Measurements from ENCODE around the gene CYP2S1. TPM values are rescaled to one million over a fixed set of nuclear protein-coding genes. Genes with fewer than 3 reads are reported as not detected.

Gene CYP2S1
- total and polyA plus RNA-seq, 9 of the 15 experiments (the other 6 are each of a cell fraction or from before 2014, with no cell fraction given), result 0.07 to 1.9 (median 0.41) TPM

- WGBS (ENCODE audit: insufficient coverage, low coverage, missing lambda C conversion rate), result 12% methylated on average over 13 of the region's 16 CpGs
- Histone ChIP-seq H2AFZ (ENCODE audit: low read depth, low read length) (no peak overlapping the region; the same call in 1 of the 2 replicates), H3K4me1 (replicated peaks in 1 of 2; ENCODE audit: control insufficient read depth in 2 of 2, insufficient read depth in 2 of 2, low read length in 2 of 2) (peaks cover 15 to 39% of the 10 kb centered on the region in 2 experiments; a peak in 4 of 5 replicates), H3K4me3 (peak overlapping the region; percentile 28; the same call in 1 of the 2 replicates), H3K79me2 (ENCODE audit: control insufficient read depth, insufficient read depth, low read length) (no peaks in the 10 kb centered on the region), H3K9me3 (replicated peaks; ENCODE audit: control insufficient read depth, insufficient read depth, low read depth, low read length) (no peaks in the 10 kb centered on the region), H3K4me2 (ENCODE audit: insufficient read depth, low read length) (peak overlapping the region; percentile 35; the same call in 1 of the 2 replicates), H3K27me3 (ENCODE audit: control insufficient read depth in 2 of 2, insufficient read depth in 2 of 2, low read length in 2 of 2) (peaks cover 0 to 12% of the 10 kb centered on the region in 2 experiments; a peak in 2 of 5 replicates), H3K27ac (ENCODE audit: extremely low read depth, low read depth, low read length) (no peak overlapping the region; the same call in 1 of the 3 replicates), H3K9me1 (ENCODE audit: control insufficient read depth, insufficient read depth, low read length) (no peaks in the 10 kb centered on the region), H3K36me3 (ENCODE audit: control insufficient read depth, insufficient read depth, low read length) (no peaks in the 10 kb centered on the region), H4K20me1 (replicated peaks; ENCODE audit: control insufficient read depth, insufficient read depth, low read length) (no peaks in the 10 kb centered on the region), H3K9ac (ENCODE audit: insufficient read depth in 1 of 2, low read depth in 2 of 2, low read length in 2 of 2) (peak overlapping the region in 1 of 2 experiments; percentile 47; a peak in 2 of 4 replicates)
- intact Hi-C loops (cut with micrococcal nuclease), result no loop called here
- ChIA-PET POLR2A (interaction anchor here (0.7 to 1.9 kb wide), 3 partner anchors 16 to 47 kb away, joined by 3 to 10 read pairs (median 3); partner anchors contain the start of gene HNRNPUL1), CTCF (ENCODE audit: low intra/inter-chr PET ratio) (interaction anchor here (0.5 kb wide), 1 partner anchor 94 kb away, joined by 4 read pairs; no protein-coding TSS in a partner anchor)
- in situ Hi-C loops (cut with MboI), result no loop called here
- ATAC-seq, result peak; percentile 73
- FAIRE-seq, result peak; percentile 89
- BruUV-seq (replicated peaks), result no TSS peak
- DNase-seq (ENCODE audit: extremely low read depth in 1 of 4, low spot score in 3 of 4), result peak; percentile 68 to 87 (median 76)
- TF ChIP-seq IRF9 (tag; IDR thresholded peaks at IDR 0.05) (no peak), TARDBP (IDR thresholded peaks at IDR 0.05) (no peak), ZNF507 (tag; conservative IDR thresholded peaks at IDR 0.05) (no peak), SPI1 (IDR thresholded peaks at IDR 0.05; ENCODE audit: borderline replicate concordance, low read depth, low read length) (no peak), ZNF347 (CRISPR knock-in tag; IDR thresholded peaks at IDR 0.05; ENCODE audit: low read depth) (no peak), ZNF431 (CRISPR knock-in tag; IDR thresholded peaks at IDR 0.05) (no peak), PURB (CRISPR knock-in tag; IDR thresholded peaks at IDR 0.05; ENCODE audit: low read depth) (no peak), DPF2 (IDR thresholded peaks at IDR 0.05) (peak; percentile 88), SRSF9 (IDR thresholded peaks at IDR 0.05; ENCODE audit: borderline replicate concordance, low read depth, low read length) (no peak), STAT5A (IDR thresholded peaks at IDR 0.05; ENCODE audit: borderline replicate concordance, low read length) (peak; percentile 31; the same call in 1 of the 2 replicates), CXXC5 (CRISPR knock-in tag; IDR thresholded peaks at IDR 0.05) (no peak), ZNF311 (CRISPR knock-in tag; IDR thresholded peaks at IDR 0.05) (no peak), ZNF23 (CRISPR knock-in tag; IDR thresholded peaks at IDR 0.05) (no peak), U2AF2 (optimal IDR thresholded peaks at IDR 0.05; ENCODE audit: low read depth, low read length) (no peak), CGGBP1 (CRISPR knock-in tag; IDR thresholded peaks at IDR 0.05) (no peak), RFX5 (IDR thresholded peaks at IDR 0.05; ENCODE audit: low read depth, low read length) (no peak), NR0B1 (IDR thresholded peaks at IDR 0.05; ENCODE audit: partially characterized antibody) (no peak), KDM5B (IDR thresholded peaks at IDR 0.05; ENCODE audit: insufficient replicate concordance, low read depth, low read length) (no peak), ZNF232 (CRISPR knock-in tag; IDR thresholded peaks at IDR 0.05) (no peak), DACH1 (IDR thresholded peaks at IDR 0.05; ENCODE audit: partially characterized antibody) (no peak), ZNF124 (CRISPR knock-in tag; IDR thresholded peaks at IDR 0.05) (no peak), ZSCAN29 (IDR thresholded peaks at IDR 0.05) (no peak), DNMT1 (IDR thresholded peaks at IDR 0.05) (no peak)
These were observed 27.0 kb downstream of the CYP2S1 start for GRCh38 chr19:41219924-41220567.
